Measurements from ENCODE around the gene FMN1.
"Not testable (repeated sequence)": the region's sequence is repeated elsewhere in the genome, so short reads cannot be mapped to it uniquely, and the experiment has no call there.

Gene FMN1

DNA sequence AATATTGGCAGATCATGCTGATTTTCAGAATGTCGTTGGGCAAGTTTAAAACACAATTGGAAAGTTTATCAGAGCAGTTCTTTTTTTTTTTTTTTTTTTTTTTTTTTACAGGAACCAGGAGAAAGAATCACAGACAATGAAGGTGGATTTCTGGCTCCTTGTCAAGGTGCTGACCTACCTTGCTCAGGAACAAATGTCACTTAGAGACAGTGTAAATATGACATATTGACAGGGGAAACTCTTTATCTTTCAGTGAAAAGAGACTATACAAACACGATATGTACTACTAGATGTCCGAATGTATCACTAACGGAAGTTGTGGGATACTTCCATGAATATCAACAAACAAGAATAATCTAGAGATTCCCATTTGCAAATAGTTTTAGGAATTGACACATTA is 237.3 kb downstream of the FMN1 start:
- no peak for DNase-seq

DNA sequence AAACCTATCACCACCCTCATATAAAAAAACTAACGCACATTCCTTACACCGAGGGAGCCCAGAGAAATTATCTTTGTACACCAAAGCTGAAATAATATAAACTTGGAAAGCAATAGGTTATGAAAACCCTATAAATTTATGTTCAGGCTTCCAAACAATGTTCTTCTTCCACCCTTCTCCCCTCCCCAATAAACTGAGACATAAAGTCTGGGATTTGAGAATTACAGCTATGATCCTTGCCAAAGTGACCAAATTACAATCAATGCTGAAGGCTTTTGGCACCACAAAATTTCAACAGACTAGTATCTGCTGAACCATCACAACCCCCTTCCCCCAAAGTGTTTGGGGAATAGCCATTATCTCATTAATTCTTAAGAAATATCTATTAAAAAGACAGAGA is 237.8 kb downstream of the FMN1 start:
- DNase-seq: no peak

DNA sequence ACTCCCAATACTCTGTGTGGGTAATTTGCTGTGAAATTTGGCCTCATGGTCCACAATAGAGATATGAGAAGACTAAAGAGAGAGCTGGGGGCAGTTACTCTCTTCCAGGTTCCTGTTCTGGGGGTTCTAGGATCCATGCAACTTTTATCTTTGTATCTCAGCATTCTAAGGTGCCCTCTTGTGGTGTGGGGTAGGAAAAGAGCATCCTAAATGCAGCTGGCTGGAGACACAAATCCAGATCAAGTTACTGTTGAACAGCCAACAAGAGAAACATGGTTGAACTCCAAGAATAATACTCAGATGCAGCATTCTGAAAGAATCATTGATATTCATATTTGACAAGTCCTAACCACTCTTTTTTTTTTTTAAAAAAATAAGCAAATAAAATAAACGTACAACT is 238.5 kb downstream of the FMN1 start:
- no peak for DNase-seq

DNA sequence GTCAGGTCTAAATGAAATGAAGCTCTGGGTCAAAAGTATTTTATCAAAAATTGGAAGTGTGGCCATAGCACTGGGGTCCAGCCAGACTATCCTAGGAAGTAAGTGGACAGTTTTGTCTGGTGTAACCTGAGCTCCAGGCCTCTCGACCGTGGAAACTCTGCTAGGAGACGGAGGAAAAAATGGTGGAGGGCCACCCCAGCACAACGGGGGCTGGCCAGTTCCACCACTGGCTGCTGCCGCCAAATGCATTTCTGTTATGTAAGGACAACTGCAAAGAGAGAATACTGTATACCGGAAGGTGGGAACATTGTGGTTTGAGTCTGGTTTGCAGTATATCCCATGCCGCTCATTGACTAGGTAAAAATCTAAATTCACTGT is 241.0 kb downstream of the FMN1 start:
- no peak for DNase-seq

DNA sequence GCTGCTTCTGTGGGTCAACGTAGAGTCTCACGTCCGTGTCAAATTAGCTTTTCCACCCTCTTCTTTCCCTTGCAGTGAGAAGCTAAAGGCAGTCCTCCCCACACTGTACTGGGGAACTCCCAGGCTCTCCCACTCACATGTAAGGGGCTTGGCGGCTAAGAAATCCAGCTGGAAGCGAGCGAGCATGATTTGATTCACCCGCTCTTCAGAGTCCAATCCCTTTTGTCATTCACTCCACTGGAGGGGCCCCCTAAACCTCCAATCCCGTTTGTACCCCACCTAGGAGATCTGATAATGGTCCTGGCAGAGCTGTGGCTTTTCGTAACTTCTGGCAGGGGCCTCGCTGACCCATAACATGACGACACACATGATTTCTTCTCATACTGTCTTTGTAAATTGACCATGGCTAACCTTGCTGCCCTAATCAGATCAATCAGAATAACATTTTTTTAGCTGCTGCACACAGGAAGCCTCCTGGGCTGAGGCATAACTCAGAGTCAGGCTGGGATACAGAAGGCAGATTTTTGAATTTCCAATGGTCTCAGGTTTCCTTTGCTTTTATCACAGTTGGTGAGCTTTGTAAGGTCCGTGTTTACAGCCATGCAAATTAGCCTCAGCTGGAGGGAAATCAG is 241.5 kb downstream of the FMN1 start:
- no peak for DNase-seq

- no peak for DNase-seq
These were observed 242.6 kb downstream of the FMN1 start for GRCh38 chr15:32951736-32952464.

- DNase-seq: not testable (repeated sequence)
These were observed 244.5 kb downstream of the FMN1 start for GRCh38 chr15:32950051-32950450.

- DNase-seq: no peak
These were observed 248.3 kb downstream of the FMN1 start for GRCh38 chr15:32946210-32946609.

GRCh38 chr15:32944431-32944830 is 250.1 kb downstream of the FMN1 start:
- no peak for DNase-seq

DNA sequence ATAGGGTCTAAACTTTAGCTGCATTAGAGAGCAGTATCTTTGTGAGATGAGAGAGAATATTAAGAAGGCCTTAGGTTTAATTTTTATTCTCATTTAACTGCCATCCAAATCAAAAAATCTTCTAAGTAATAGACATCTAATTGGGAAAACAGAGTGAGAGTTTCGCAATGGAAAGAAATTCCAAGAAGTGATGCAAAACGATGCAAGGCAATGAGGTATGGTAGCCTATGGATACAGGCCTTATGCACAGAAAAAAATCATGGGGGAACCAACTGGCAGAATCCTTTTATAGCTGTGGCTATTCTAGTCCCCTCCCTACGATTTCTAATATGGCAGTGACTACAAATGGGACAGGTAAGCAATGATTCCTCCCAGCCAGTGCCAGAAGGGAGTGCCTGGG is 250.8 kb downstream of the FMN1 start:
- DNase-seq: no peak

DNA sequence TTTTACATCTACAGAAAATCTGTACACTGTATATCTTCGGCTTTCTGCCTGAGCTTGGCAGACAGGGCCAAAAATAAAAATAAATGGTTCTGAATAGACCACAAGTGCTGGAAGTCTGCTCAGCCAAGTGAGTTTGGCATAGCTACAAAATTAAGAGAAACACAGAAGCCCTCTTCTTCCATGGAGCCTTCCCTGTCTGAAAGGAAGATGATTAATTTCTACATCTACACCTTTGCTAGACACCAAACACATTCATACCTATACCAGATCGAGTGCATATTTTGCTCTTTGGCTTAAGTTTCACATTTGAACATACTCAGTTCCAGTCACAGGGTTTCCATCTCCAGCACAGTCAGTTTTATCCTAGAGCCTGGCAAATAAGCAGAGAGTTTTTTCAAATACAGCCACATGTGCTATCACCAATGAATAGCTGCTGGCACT is 252.1 kb downstream of the FMN1 start:
- DNase-seq: no peak

DNA sequence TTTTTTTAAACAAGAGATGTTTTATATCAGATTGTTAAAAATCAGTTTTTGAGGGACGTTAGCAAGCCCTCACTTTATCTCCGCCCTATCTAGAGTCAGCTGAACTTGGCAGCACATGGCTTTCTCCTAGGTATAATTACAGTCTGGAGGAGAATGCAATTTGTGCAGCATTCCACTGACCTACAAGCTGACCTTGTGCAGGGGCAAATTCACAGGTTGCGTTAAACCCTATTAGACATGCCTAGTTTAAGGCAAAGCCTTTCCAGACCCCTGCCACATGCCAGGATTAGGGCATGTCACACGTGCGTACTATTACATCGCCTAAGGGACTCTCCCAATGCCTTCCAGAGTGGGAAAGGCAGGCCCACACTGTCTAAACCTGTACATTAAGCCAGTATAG is 252.7 kb downstream of the FMN1 start:
- no peak for DNase-seq

DNA sequence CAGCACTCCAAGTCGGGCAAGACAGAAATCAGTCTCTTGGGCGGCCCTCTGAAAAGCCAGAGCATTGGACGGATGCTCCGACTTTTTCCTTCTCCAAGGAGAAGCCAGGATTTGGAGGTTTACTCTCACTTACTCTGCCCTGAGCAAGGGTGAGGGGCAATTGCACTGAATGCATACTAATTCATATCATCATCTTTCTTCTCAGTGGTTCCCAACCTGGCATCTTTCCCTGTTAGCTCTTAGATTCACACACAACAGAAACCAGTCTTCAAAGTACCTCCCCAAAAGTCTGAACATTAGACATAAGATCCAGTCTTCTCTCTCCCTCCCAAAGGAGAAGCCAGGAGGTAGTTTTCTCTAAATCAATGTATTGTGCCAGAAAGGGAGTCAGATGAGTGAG is 257.5 kb downstream of the FMN1 start:
- no peak for DNase-seq

DNA sequence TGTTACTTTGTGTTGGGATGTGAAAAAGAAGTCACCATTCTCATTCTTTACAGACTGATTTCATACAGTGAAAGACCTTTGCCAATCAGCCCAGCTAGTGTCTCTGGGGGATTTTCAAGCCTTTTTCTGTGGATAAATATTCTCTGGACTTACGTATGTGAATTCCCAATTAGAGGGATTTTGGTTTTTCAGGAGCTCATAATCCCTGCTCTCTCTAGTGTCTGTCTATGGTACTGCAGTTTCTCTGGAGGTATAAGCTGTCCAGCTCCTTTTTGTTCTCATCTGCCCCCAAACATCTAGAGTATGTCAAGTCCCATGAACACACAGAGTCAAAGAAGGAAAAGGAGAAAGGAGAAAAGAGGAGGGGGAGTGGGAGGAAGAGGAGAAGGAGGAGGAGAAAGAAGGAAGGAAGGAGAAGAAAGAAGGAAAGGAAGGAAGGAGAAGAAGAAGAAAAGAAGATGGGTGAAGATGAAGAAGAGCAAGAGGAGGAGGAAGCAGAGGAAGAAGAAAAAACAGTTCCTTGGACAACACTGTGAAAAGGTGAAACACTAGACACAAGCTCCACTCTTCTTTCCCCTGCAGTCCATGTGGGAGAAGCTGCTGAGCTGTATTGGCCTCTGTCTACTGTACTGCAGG is 258.1 kb downstream of the FMN1 start:
- DNase-seq: no peak

GRCh38 chr15:32935139-32935538 is 259.4 kb downstream of the FMN1 start:
- no peak for DNase-seq

GRCh38 chr15:32933236-32933635 is 261.3 kb downstream of the FMN1 start:
- DNase-seq: no peak

DNA sequence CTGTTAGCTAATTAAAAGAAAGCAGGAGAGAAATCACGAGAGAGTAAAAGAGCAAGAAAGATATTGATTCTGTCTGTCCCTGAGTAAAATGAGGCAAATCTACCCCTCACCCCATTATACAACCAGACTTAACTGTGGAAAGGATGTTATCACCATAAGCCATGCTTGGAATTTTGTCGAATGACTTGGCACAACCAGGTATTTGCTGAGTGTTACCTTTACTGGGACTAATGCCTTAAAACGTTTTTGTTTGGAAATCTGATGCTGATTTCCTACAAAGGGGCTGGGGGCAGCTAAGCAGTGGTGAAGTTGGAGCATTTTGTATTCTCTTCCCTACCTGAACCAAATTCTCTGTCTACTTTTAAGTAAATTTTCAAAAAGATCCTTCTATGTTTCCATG is 265.6 kb downstream of the FMN1 start:
- no peak for DNase-seq

GRCh38 chr15:32927124-32927523 is 267.4 kb downstream of the FMN1 start:
- no peak for DNase-seq

DNA sequence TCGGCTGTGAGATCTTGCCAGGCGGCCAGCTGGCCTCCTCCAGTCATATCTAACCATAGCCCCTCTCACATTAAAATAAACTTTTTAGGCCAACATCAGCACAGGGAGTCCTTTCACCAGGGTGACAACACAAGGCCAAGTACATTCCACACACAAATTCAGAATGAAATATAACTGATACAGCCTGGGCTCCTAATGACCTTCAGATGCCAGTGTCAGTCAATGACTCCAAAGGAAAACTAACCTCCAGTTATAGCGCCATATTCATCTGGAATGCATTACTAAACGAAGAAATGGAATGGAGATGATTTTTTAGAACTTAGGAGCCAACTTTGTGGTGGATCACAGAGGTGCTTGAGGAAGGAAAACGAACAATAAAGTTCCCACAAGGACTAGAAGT is 271.3 kb downstream of the FMN1 start:
- DNase-seq: no peak

DNA sequence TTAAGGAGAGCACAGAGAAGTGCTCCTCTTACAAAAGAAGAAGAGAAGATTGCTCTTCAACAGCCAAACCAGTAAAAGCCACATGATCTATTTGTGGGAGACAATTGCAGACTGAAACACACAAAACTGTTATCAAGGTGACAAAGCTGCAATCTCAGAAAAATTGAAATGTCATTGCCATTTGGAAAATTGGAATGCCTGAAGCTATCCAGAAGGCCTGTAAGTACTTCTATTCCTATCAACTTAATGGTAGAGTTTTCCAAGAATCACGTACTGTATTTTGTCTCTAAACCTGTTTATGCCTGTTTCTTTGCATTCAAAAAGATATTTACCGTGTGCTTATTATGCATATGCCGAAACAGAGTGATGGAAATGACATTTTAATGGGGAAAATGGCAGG is 272.0 kb downstream of the FMN1 start:
- no peak for DNase-seq

DNA sequence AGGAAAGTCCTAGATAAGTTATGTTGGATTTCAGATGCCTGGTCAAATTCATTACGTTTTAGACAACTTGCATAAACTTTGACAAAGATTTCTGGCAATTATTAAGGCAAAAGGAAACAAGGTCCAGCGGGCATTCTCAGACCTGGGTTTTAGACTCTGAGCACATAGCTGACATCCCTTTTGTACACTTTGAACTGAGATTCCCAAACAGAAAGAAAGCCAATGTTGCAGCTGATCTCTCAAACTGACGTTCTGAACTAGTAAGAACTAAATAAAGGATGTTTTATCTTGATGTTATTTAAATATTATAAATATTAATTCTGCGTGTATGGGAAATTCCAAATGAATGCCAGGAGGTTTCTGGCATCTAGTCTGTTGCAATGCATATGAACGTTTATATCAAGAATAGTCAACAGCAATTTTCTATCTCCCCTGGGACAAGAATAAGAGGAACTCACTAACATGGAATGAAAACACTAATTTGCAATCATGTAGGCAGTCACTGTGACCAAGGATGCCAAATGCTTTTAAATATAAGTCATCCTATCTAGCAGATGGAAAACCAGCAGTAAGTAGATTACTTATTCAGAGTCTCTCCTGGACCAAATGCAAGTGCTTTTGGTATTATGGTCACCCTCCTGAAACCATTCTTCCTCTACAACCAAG is 274.6 kb downstream of the FMN1 start:
- no peak for DNase-seq

- DNase-seq: no peak
These were observed 276.0 kb downstream of the FMN1 start for GRCh38 chr15:32918547-32918946.

- no peak for DNase-seq
These were observed 283.7 kb downstream of the FMN1 start for GRCh38 chr15:32910839-32911238.

DNA sequence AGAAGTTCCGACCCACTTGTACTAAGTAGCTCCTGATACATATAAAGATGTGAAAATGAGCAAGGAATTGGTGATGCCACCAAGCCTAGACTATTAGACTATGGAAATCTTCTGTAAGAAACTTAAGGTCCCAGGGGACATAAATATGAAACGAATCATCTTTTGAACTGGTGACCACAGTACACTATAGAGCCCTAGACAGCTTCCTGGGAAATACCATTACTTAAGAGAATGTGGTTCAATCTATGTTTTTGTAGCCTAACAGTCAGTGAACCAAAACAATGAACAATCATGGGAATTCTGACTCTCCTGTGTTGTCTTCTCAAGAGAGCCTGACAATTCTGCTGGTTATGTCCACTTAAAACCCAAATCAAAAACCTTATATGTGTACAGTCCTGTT is 285.1 kb downstream of the FMN1 start:
- no peak for DNase-seq
